ENCODE results near the gene MRO.
"Not testable (repeated sequence)": the region's sequence is repeated elsewhere in the genome, so short reads cannot be mapped to it uniquely, and the experiment has no call there.

MRO gene

GRCh38 chr18:50857694-50858093, 37.9 kb upstream of the MRO start:
- H3K27ac ChIP-seq: no peak overlapping the region
- TF ChIP-seq ZFX (IDR thresholded peaks at IDR 0.05): no peak
- TF ChIP-seq, protein P1, sequence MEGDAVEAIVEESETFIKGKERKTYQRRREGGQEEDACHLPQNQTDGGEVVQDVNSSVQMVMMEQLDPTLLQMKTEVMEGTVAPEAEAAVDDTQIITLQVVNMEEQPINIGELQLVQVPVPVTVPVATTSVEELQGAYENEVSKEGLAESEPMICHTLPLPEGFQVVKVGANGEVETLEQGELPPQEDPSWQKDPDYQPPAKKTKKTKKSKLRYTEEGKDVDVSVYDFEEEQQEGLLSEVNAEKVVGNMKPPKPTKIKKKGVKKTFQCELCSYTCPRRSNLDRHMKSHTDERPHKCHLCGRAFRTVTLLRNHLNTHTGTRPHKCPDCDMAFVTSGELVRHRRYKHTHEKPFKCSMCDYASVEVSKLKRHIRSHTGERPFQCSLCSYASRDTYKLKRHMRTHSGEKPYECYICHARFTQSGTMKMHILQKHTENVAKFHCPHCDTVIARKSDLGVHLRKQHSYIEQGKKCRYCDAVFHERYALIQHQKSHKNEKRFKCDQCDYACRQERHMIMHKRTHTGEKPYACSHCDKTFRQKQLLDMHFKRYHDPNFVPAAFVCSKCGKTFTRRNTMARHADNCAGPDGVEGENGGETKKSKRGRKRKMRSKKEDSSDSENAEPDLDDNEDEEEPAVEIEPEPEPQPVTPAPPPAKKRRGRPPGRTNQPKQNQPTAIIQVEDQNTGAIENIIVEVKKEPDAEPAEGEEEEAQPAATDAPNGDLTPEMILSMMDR (conservative IDR thresholded peaks at IDR 0.05): no peak

DNA sequence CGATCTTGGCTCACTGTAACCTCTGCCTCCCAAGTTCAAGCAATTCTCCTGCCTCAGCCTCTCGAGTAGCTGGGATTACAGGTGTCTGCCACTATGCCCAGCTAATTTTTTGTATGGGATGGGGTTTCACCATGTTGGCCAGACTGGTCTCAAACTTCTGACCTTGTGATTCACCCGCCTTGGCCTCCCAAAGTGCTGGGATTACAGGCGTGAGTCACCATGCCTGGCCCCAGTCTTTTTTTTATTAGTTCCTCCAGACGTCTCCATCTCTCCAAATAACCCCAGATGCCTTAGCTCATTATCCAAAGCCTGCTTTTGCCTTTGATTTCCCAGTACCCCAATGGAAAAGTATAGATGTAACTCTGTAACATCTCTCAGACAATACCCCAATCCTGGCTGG, 37.4 kb upstream of the MRO start:
- H3K27ac ChIP-seq: not testable (repeated sequence)

GRCh38 chr18:50855976-50856757, 36.4 kb upstream of the MRO start:
- H3K27ac ChIP-seq: no peak overlapping the region
- TF ChIP-seq ZFX (IDR thresholded peaks at IDR 0.05): no peak
- TF ChIP-seq, protein P1 (conservative IDR thresholded peaks at IDR 0.05): no peak

GRCh38 chr18:50853863-50854271, 34.1 kb upstream of the MRO start:
- no peak for TF ChIP-seq ZFX (IDR thresholded peaks at IDR 0.05)
- TF ChIP-seq, protein P1 (conservative IDR thresholded peaks at IDR 0.05): no peak
- no peak overlapping the region for H3K27ac ChIP-seq

DNA sequence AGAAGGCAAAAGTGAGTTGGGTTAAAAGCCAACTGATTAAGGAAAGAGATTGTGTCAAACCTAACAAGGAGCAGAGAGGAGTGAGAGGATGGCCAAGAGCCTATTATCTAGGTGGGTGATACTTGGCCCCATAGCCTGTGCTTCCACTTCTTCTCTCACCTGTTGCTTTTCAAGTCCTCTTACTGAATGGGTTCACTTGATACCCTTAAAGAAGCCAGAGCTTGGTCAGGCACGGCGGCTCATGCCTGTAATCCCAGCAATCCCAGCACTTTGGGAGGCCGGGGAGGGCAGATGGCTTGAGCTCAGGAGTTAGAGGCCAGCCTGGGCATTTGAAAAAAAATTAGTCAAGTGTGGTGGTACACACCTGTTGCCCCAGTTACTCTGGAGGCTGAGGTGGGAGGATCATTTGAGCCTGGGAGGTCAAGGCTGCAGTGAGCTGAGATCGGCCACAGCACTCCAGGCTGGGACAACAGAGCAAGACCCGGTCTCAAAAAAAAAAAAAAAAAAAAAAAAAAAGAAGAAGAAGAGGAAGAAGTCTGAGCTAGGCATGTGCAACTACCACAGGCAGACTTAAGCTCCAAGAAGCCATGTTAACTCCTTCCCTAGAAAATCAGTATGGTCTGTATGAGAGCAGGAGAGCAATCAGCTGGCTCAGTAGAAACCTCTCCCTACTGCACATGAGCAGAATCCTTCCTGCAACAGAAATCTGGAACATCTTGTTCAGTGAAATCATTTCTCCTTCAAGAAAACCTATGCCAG, 30.7 kb upstream of the MRO start:
- H3K27ac ChIP-seq: no peak overlapping the region
- TF ChIP-seq, protein P1 (conservative IDR thresholded peaks at IDR 0.05): no peak
- TF ChIP-seq ZFX (IDR thresholded peaks at IDR 0.05): no peak

DNA sequence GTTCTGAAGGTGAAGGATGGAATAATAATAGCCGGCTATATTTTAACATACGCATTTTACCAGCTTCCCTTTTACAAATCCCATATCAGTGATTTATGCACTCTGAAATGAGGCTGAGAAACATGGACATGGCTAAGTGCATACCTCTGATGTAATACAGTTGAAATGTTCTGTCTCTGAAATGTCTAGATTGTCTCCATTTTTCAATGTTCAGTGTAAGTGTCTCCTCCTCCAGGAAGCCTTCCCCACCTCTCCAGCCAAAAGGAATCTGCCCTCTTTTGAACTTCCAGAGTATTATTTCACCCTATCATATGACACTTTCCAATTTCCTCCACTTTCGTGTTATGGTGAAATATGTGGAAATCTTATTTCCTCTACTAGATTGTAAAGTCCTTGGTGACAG, 29.6 kb upstream of the MRO start:
- no peak for TF ChIP-seq ZFX (IDR thresholded peaks at IDR 0.05)
- TF ChIP-seq, protein P1 (conservative IDR thresholded peaks at IDR 0.05): no peak

DNA sequence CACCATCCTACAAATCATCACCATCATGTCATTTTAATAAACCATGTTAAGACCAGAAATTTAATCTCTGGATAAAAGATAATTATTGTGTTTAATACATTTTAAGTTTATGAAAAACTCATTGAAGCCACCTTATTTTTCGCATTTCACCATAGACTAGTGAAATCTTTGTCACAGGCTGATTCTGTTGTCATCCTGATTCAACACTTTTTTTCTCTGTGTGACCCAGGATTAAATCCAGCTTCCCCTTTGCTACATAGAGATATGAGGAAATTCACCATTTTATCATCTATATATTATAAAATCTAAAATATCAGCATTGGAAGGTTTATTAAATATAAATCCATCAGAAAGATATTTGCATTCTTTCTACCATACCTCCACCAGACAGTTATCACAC, 29.2 kb upstream of the MRO start:
- no peak for TF ChIP-seq ZFX (IDR thresholded peaks at IDR 0.05)
- TF ChIP-seq, protein P1 (conservative IDR thresholded peaks at IDR 0.05): no peak
- no peak overlapping the region for H3K27ac ChIP-seq

More for the DNA sequence above, 29.6 kb upstream of the MRO start:
- no peak overlapping the region for H3K27ac ChIP-seq
